ENCODE measurements around the gene CNPY4.
A peak's percentile ranks its signal among the peaks of the same experiment; 100 is the strongest.

Gene CNPY4

GRCh38 chr7:100119970-100120732, 717 bp downstream of the CNPY4 start:
- Histone ChIP-seq H3K4me3 (ENCODE audit: insufficient read depth, low read depth, low read length) (peak overlapping the region; percentile 83), H3K4me1 (ENCODE audit: control insufficient read depth, insufficient read depth, low read length) (peaks cover 3% of the 10 kb centered on the region), H3K9me3 (ENCODE audit: control insufficient read depth, low read length) (no peaks in the 10 kb centered on the region), H3K36me3 (ENCODE audit: control insufficient read depth, insufficient read depth, low read length) (no peaks in the 10 kb centered on the region), H3K27me3 (ENCODE audit: control insufficient read depth, insufficient read depth, low read length, poor library complexity, severe bottlenecking) (no peaks in the 10 kb centered on the region), H3K27ac (ENCODE audit: insufficient read depth, low read depth, low read length, poor library complexity, severe bottlenecking) (peak overlapping the region; percentile 99)
- 13 to 16% methylated on average over 19 of the region's 19 CpGs for WGBS, 2 experiments

DNA sequence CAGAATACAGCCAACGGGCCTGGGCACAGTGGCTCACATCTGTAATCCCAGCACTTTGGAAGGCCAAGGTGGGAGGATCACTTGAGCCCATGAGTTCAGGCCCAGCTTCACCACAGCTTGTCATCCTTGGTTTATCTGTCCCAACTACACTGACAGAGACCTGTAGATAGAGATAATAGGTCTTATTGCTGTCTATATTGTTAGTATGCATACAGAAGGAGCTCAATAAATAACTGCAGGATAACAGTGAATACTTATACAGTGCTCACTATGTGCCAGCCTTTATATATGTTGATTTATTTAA, 1.3 kb downstream of the CNPY4 start:
- Histone ChIP-seq H3K4me3 (ENCODE audit: insufficient read depth, low read depth, low read length) (peak overlapping the region; percentile 83), H3K9me3 (ENCODE audit: control insufficient read depth, low read length) (no peaks in the 10 kb centered on the region), H3K4me1 (ENCODE audit: control insufficient read depth, insufficient read depth, low read length) (peaks cover 3% of the 10 kb centered on the region), H3K27me3 (ENCODE audit: control insufficient read depth, insufficient read depth, low read length, poor library complexity, severe bottlenecking) (no peaks in the 10 kb centered on the region), H3K36me3 (ENCODE audit: control insufficient read depth, insufficient read depth, low read length) (no peaks in the 10 kb centered on the region), H3K27ac (ENCODE audit: insufficient read depth, low read depth, low read length, poor library complexity, severe bottlenecking) (no peak overlapping the region)
- WGBS, 2 experiments = 49 to 58% methylated on average over 1 of the region's 1 CpG

- 77 to 83% methylated on average over 13 of the region's 13 CpGs for WGBS, 2 experiments
- peaks cover 3% of the 10 kb centered on the region for H3K4me1 ChIP-seq (ENCODE audit: control insufficient read depth, insufficient read depth, low read length)
These were observed 2.6 kb downstream of the CNPY4 start for GRCh38 chr7:100122067-100122466.

GRCh38 chr7:100122568-100122967, 3.1 kb downstream of the CNPY4 start:
- Histone ChIP-seq H3K27ac (ENCODE audit: insufficient read depth, low read depth, low read length, poor library complexity, severe bottlenecking) (no peak overlapping the region), H3K4me3 (ENCODE audit: insufficient read depth, low read depth, low read length) (no peak overlapping the region)

More at GRCh38 chr7:100122067-100122466, 2.6 kb downstream of the CNPY4 start:
- Histone ChIP-seq H3K36me3 (ENCODE audit: control insufficient read depth, insufficient read depth, low read length) (no peaks in the 10 kb centered on the region), H3K27ac (ENCODE audit: insufficient read depth, low read depth, low read length, poor library complexity, severe bottlenecking) (no peak overlapping the region), H3K4me3 (ENCODE audit: insufficient read depth, low read depth, low read length) (no peak overlapping the region), H3K27me3 (ENCODE audit: control insufficient read depth, insufficient read depth, low read length, poor library complexity, severe bottlenecking) (no peaks in the 10 kb centered on the region), H3K9me3 (ENCODE audit: control insufficient read depth, low read length) (no peaks in the 10 kb centered on the region)

GRCh38 chr7:100124301-100125230, 5.1 kb downstream of the CNPY4 start:
- Histone ChIP-seq H3K4me3 (ENCODE audit: insufficient read depth, low read depth, low read length) (no peak overlapping the region), H3K4me1 (ENCODE audit: control insufficient read depth, insufficient read depth, low read length) (peaks cover 10% of the 10 kb centered on the region), H3K36me3 (ENCODE audit: control insufficient read depth, insufficient read depth, low read length) (no peaks in the 10 kb centered on the region), H3K27me3 (ENCODE audit: control insufficient read depth, insufficient read depth, low read length, poor library complexity, severe bottlenecking) (peaks cover 22% of the 10 kb centered on the region), H3K9me3 (ENCODE audit: control insufficient read depth, low read length) (no peaks in the 10 kb centered on the region), H3K27ac (ENCODE audit: insufficient read depth, low read depth, low read length, poor library complexity, severe bottlenecking) (no peak overlapping the region)
- WGBS, 2 experiments = 96 to 98% methylated on average over 4 of the region's 4 CpGs

More at GRCh38 chr7:100122568-100122967, 3.1 kb downstream of the CNPY4 start:
- peaks cover 3% of the 10 kb centered on the region for H3K27me3 ChIP-seq (ENCODE audit: control insufficient read depth, insufficient read depth, low read length, poor library complexity, severe bottlenecking)
- WGBS, 2 experiments = 91 to 100% methylated on average over 1 of the region's 1 CpG
- peaks cover 3% of the 10 kb centered on the region for H3K4me1 ChIP-seq (ENCODE audit: control insufficient read depth, insufficient read depth, low read length)
- no peaks in the 10 kb centered on the region for H3K9me3 ChIP-seq (ENCODE audit: control insufficient read depth, low read length)
- H3K36me3 ChIP-seq (ENCODE audit: control insufficient read depth, insufficient read depth, low read length) = no peaks in the 10 kb centered on the region

DNA sequence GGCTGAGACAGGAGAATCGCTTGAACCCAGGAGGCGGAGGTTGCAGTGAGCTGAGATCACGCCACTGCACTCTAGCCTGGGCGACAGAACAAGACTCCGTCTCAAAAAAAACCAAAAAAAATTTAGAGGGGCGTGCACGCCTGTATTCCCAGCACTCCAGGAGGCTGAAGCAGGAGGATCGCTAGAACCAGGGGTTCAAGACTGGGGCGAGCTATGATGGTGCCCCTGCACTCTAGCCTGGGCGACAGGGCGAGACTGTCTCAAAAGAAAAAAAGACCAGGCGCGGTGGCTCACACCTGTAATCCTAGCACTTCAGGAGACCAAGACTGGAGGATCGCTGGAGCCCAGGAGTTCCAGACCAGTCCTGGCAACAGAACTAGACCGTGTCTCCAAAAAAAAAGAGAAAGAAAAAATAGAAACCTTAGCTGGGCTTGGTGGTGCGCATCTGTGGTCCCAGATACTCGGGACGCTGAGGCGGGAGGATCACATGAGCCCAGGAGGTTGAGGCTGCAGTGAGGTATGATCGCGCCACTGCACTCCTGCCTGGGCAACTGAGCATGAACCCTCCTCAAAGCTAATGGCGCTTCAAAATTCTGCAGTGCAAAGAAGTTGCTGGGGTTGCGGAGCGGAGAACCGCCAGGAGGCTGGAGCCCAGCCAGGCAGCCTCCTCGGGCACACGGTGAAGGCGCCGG, 7.0 kb downstream of the CNPY4 start:
- H3K9me3 ChIP-seq (ENCODE audit: control insufficient read depth, low read length) = no peaks in the 10 kb centered on the region
- H3K27me3 ChIP-seq (ENCODE audit: control insufficient read depth, insufficient read depth, low read length, poor library complexity, severe bottlenecking) = peaks cover 28% of the 10 kb centered on the region
- H3K36me3 ChIP-seq (ENCODE audit: control insufficient read depth, insufficient read depth, low read length) = no peaks in the 10 kb centered on the region
- peak overlapping the region; percentile 58 for H3K4me3 ChIP-seq (ENCODE audit: insufficient read depth, low read depth, low read length)
- peaks cover 7% of the 10 kb centered on the region for H3K4me1 ChIP-seq (ENCODE audit: control insufficient read depth, insufficient read depth, low read length)
- H3K27ac ChIP-seq (ENCODE audit: insufficient read depth, low read depth, low read length, poor library complexity, severe bottlenecking) = peak overlapping the region; percentile 82
- WGBS, 2 experiments = 23 to 24% methylated on average over 29 of the region's 29 CpGs

- Histone ChIP-seq H3K4me3 (ENCODE audit: insufficient read depth, low read depth, low read length) (peak within 1 kb of the TSS; percentile 58), H3K36me3 (ENCODE audit: control insufficient read depth, insufficient read depth, low read length) (no peaks in the 10 kb centered on the region), H3K27ac (ENCODE audit: insufficient read depth, low read depth, low read length, poor library complexity, severe bottlenecking) (peak within 1 kb of the TSS; percentile 82), H3K4me1 (ENCODE audit: control insufficient read depth, insufficient read depth, low read length) (peaks cover 7% of the 10 kb centered on the region), H3K9me3 (ENCODE audit: control insufficient read depth, low read length) (no peaks in the 10 kb centered on the region), H3K27me3 (ENCODE audit: control insufficient read depth, insufficient read depth, low read length, poor library complexity, severe bottlenecking) (peaks cover 28% of the 10 kb centered on the region)
- 1% methylated on average over 85 of the region's 85 CpGs for WGBS, 2 experiments
These were observed 7.8 kb downstream of the CNPY4 start, which contains the start of gene MBLAC1 for GRCh38 chr7:100126931-100127865. MBLAC1 (plus strand) TSS chr7:100126967; CDS start chr7:100127396, 429 bp downstream.

- no peak overlapping the region for H3K27ac ChIP-seq (ENCODE audit: insufficient read depth, low read depth, low read length, poor library complexity, severe bottlenecking)
- peak overlapping the region; percentile 58 for H3K4me3 ChIP-seq (ENCODE audit: insufficient read depth, low read depth, low read length)
- peaks cover 7% of the 10 kb centered on the region for H3K4me1 ChIP-seq (ENCODE audit: control insufficient read depth, insufficient read depth, low read length)
- peaks cover 28% of the 10 kb centered on the region for H3K27me3 ChIP-seq (ENCODE audit: control insufficient read depth, insufficient read depth, low read length, poor library complexity, severe bottlenecking)
- no peaks in the 10 kb centered on the region for H3K9me3 ChIP-seq (ENCODE audit: control insufficient read depth, low read length)
- 6 to 8% methylated on average over 37 of the region's 37 CpGs for WGBS, 2 experiments
- H3K36me3 ChIP-seq (ENCODE audit: control insufficient read depth, insufficient read depth, low read length) = no peaks in the 10 kb centered on the region
These were observed 8.6 kb downstream of the CNPY4 start for GRCh38 chr7:100127866-100128636.

GRCh38 chr7:100128637-100128963, 9.2 kb downstream of the CNPY4 start:
- Histone ChIP-seq H3K27me3 (ENCODE audit: control insufficient read depth, insufficient read depth, low read length, poor library complexity, severe bottlenecking) (peaks cover 28% of the 10 kb centered on the region), H3K27ac (ENCODE audit: insufficient read depth, low read depth, low read length, poor library complexity, severe bottlenecking) (no peak overlapping the region), H3K4me3 (ENCODE audit: insufficient read depth, low read depth, low read length) (no peak overlapping the region), H3K9me3 (ENCODE audit: control insufficient read depth, low read length) (no peaks in the 10 kb centered on the region), H3K36me3 (ENCODE audit: control insufficient read depth, insufficient read depth, low read length) (no peaks in the 10 kb centered on the region), H3K4me1 (ENCODE audit: control insufficient read depth, insufficient read depth, low read length) (peaks cover 7% of the 10 kb centered on the region)
- WGBS, 2 experiments = 60 to 78% methylated on average over 1 of the region's 1 CpG
